GM12875 (cell line): ENCODE measurements around the gene ARPC1B.
"Not testable (repeated sequence)": the region's sequence is repeated elsewhere in the genome, so short reads cannot be mapped to it uniquely, and the experiment has no call there.

Experiments used
- H3K4me3 ChIP-seq: one replicate; pipeline ENCODE4 v1.5.1; 2011; ENCODE audit warnings: low read depth, low read length, control low read depth
- CTCF ChIP-seq: IDR thresholded peaks from 2 replicates; pipeline ENCODE4 v1.5.1; 2011; ENCODE audit warnings: low read depth, mild to moderate bottlenecking, control low read depth, inconsistent platforms, low read length, moderate library complexity, borderline replicate concordance; ENCODE audit not compliant: insufficient read depth

ARPC1B gene

DNA sequence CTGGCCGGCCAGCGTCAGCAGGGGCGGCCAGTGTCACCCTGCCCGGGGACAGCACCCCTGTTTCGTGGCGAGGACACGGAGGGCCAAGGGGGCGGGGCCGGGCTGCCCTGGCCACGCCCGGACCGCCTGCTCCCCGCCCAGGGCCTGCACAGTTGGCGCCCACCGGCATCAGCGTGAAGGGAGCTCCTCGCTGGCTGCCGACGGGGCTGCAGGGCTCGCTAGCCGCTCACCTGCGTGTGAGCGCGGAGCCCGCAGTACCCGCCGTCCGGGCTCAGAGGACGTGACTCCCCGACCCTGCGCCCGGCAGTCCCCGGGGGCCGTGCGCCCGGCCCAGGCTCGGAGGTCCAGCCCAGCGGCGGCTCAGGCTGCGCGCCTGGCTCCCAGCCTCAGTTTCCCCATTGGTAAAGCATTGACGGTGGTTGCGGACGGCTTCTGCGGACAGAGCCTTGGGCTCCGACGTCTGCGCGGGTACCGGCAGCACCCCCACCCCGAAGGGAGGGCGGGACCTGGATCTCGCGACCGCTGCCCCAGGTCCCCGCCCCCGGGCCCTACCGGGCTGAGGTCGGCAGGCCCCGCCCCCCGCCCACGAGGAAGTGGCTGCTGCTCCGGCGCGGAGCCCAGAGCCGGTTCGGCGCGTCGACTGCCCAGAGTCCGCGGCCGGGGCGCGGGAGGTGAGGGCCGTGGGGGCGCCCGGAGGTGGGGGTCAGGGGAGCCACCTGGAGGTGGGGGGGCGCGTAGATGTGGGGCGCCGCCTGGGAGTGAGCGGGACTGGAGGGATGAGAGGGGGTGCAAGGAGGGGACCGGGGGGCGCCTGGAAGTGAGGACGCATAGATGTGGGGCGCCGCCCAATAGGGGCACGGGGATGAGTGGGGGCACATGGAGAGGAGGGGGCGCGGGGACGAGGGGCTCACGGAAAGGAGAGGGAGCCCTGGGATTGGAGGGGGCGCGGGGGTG is at the start of gene ARPC1B:
Gene ARPC1B (plus strand): TSS at position 620 of the 954 bp plus-strand sequence. CDS start 10,985 bp downstream, outside the sequence.
- H3K4me3 ChIP-seq = peak within 1 kb of the TSS; percentile 60
- no peak for TF ChIP-seq CTCF

- no peak for TF ChIP-seq CTCF
- peak overlapping the region; percentile 98 for H3K4me3 ChIP-seq
Observed at GRCh38 chr7:99325001-99325493, 49.5 kb upstream of the ARPC1B start.

DNA sequence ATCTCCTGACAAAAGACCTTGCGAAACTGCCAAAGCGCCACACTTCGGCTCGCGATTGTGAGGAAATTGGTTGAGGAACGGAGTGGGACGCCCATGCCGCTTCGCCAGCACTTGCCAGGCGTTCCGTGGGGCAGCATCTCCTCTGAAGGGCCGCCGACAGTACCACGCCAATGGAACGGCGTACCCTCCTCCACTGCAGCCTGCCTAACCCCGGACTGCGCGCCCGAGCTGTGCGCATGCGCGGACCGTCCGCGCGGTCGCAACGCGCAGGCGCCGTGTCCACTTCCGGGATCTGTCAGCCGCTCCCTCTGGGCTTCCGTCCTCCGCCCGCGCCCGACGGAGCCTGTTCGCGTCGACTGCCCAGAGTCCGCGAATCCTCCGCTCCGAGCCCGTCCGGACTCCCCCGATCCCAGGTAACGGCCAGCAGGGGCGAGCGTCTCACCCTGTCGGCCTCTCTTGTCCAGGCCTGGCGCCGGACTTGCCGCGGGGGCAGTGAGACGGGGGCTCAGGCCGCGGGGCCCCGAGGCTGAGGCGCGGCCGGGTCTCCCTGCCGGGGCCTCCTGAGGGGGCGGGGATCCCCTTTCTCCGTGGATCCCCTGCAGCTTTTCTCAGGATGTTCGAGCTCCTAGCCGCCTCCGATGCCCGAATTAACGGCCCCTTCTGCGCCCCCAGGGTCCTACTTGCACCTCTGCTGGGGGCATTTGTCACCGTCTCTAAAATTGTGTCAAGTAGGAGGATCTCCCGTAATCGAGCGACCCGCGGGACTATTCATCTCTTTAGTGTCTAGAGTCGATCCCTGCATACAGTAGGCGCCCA is 48.7 kb upstream of the ARPC1B start, which contains the start of gene ARPC1A:
Gene ARPC1A (plus strand): TSS at position 307 of the 816 bp plus-strand sequence. CDS start 7,456 bp downstream, outside the sequence.
- no peak for TF ChIP-seq CTCF
- H3K4me3 ChIP-seq = peak within 1 kb of the TSS; percentile 98

- TF ChIP-seq CTCF = no peak
- H3K4me3 ChIP-seq = peak overlapping the region; percentile 98
Observed at GRCh38 chr7:99326408-99326782, 48.1 kb upstream of the ARPC1B start.

DNA sequence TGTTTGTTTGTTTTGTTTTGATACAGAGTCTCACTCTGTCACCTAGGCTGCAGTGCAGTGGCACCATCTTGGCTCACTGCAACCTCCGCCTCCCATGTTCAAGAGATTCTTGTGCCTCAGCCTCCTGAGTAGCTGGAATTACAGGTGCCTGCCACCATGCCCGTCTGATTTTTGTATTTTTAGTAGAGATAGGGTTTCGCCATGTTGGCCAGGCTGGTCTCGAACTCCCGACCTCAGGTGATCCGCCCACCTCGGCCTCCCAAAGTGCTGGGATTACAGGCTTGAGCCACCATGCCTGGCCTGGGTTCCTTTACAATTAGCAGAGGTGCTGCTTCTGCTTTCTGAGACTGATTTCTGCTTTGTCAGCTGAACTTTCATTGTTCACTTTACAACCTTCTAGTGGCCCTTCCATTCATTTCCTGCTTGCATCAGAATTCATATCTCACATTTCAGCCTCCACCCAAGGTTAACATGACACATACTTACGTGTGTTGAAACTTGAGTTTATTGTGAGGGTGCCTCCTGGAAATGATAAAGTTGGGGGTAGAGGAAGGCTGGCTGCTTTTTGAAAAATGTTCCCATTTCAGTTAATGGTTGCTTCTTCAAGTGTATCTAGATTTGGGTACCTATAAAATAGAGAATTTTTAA is 44.1 kb upstream of the ARPC1B start:
- not testable (repeated sequence) for H3K4me3 ChIP-seq

DNA sequence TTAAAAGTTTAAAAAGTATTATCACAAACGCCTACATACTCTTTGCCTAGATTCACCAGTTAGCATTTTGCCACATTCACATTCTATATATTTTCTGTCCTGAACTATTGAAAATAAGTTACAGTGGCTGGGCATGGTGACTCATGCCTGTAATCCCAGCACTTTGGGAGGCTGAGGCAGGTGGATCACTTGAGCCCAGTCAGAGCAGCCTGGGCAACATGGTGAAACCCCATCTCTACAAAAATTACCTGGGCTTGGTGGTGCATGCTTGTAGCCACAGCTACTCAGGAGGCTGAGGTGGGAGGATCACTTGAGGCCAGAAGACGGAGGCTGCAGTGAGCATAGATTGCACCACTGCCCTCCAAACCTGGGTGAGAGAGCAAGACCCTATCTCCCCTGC is 43.5 kb upstream of the ARPC1B start:
- no peak overlapping the region for H3K4me3 ChIP-seq
- no peak for TF ChIP-seq CTCF

DNA sequence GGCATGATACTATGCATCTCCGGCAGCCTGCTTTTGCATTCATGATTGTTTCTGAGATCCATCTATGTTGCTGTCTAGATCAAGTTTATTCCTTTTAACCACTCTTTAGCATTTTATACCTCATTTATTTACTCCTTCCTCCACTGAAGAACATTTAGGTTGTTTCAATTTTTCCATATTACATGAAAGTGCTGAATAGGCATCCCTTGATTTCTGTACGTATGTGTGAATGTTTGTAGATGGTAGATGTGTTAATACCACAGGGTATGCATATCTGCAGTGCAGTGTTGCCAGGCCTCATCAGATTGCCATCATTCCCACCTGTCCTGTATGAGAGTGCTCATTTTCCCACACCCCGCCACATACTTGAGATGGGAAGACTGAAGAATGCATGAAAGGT is 34.9 kb upstream of the ARPC1B start:
- no peak overlapping the region for H3K4me3 ChIP-seq
- TF ChIP-seq CTCF = no peak
